H1 (cell line): ENCODE results near the gene RPL6.

ENCODE experiments used
- CBX8 ChIP-seq: fragments of 300-800, 300-1000 bp; sonication (generic); IDR thresholded peaks from 2 replicates; pipeline ENCODE4 v1.7.1; 2016; ENCODE audit warnings: low read depth, low read length, borderline replicate concordance
- HDAC6 ChIP-seq: IDR thresholded peaks from one replicate; pipeline ENCODE4 v1.7.1; 2012; ENCODE audit warnings: low read depth, mild to moderate bottlenecking, inconsistent platforms, low read length, moderate library complexity
- POLR2A ChIP-seq, 2 experiments: IDR thresholded peaks; 1 replicate in 1 of 2; 2 replicates in 1 of 2; pipeline ENCODE4 v1.6.1; 2011; ENCODE audit warnings: low read depth in 2 of 2, low read length in 2 of 2, mild to moderate bottlenecking in 2 of 2; ENCODE audit errors: control extremely low read depth in 1 of 2
- POLR2AphosphoS5 ChIP-seq: IDR thresholded peaks from 2 replicates; pipeline ENCODE4 v1.6.1; 2011; ENCODE audit warnings: low read depth, low read length
- RAD21 ChIP-seq, 2 experiments: IDR thresholded peaks in 1 of 2; conservative IDR thresholded peaks in 1 of 2; 2 replicates each; pipeline ENCODE4 v1.6.1; 2011; ENCODE audit warnings: low read depth in 2 of 2, low read length in 2 of 2, improper control_type of control experiment in 1 of 2, inconsistent platforms in 1 of 2, mild to moderate bottlenecking in 1 of 2, moderate library complexity in 1 of 2
- SIX5 ChIP-seq: IDR thresholded peaks from 2 replicates; pipeline ENCODE4 v1.6.1; 2011; ENCODE audit warnings: mild to moderate bottlenecking, low read depth, low read length
- TF ChIP-seq, protein P1 (sequence below), 3 experiments: IDR thresholded peaks; 1 replicate in 2 of 3; 2 replicates in 1 of 3; pipeline versions ENCODE4 v1.5.1 to v1.6.1; 2011; ENCODE audit warnings: low read length in 3 of 3, mild to moderate bottlenecking in 3 of 3, inconsistent platforms in 2 of 3, low read depth in 1 of 3, moderate library complexity in 1 of 3; ENCODE audit not compliant: insufficient read depth in 1 of 3; ENCODE audit errors: control extremely low read depth in 1 of 3

DNA sequence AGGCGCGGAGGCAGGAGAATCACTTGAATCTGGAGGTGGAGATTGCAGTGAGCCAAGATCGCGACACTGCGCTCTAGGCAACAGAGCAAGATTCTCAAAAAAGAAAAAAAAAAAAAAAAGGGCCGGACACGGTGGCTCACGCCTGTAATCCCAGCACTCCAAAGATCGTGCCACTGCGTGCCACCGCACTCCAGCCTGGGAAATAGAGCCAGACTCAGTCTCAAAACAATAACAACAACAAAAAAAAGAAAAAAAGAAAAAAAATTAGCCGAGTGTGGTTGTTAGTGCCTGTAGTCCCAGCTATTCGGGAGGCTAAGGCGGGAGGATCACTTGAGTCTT is 470 bp upstream of the RPL6 start:
- no peak for TF ChIP-seq RAD21 (IDR thresholded peaks at IDR 0.05 in 1 of 2, conservative IDR thresholded peaks at IDR 0.05 in 1 of 2; ENCODE audit: low read depth in 2 of 2, low read length in 2 of 2)
- TF ChIP-seq, protein P1, sequence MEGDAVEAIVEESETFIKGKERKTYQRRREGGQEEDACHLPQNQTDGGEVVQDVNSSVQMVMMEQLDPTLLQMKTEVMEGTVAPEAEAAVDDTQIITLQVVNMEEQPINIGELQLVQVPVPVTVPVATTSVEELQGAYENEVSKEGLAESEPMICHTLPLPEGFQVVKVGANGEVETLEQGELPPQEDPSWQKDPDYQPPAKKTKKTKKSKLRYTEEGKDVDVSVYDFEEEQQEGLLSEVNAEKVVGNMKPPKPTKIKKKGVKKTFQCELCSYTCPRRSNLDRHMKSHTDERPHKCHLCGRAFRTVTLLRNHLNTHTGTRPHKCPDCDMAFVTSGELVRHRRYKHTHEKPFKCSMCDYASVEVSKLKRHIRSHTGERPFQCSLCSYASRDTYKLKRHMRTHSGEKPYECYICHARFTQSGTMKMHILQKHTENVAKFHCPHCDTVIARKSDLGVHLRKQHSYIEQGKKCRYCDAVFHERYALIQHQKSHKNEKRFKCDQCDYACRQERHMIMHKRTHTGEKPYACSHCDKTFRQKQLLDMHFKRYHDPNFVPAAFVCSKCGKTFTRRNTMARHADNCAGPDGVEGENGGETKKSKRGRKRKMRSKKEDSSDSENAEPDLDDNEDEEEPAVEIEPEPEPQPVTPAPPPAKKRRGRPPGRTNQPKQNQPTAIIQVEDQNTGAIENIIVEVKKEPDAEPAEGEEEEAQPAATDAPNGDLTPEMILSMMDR (IDR thresholded peaks at IDR 0.05; ENCODE audit: control extremely low read depth in 1 of 3, insufficient read depth in 1 of 3, low read depth in 1 of 3, low read length in 3 of 3) = no peak
- TF ChIP-seq POLR2AphosphoS5 = no peak
- TF ChIP-seq HDAC6 = no peak
- no peak for TF ChIP-seq SIX5
- TF ChIP-seq POLR2A (IDR thresholded peaks at IDR 0.05; ENCODE audit: control extremely low read depth in 1 of 2, low read depth in 2 of 2, low read length in 2 of 2) = no peak
- no peak for TF ChIP-seq CBX8
